ENCODE data around the gene MTA1.

The MTA1 gene

GRCh38 chr14:105376521-105377440, 42.8 kb upstream of the MTA1 start:
- no peak overlapping the region for H3K4me2 ChIP-seq (ENCODE audit: low read depth, low read length, poor library complexity, severe bottlenecking)
- no peak for TF ChIP-seq EZH2phosphoT487 (conservative IDR thresholded peaks at IDR 0.05; ENCODE audit: low read length)
- TF ChIP-seq, protein P1, sequence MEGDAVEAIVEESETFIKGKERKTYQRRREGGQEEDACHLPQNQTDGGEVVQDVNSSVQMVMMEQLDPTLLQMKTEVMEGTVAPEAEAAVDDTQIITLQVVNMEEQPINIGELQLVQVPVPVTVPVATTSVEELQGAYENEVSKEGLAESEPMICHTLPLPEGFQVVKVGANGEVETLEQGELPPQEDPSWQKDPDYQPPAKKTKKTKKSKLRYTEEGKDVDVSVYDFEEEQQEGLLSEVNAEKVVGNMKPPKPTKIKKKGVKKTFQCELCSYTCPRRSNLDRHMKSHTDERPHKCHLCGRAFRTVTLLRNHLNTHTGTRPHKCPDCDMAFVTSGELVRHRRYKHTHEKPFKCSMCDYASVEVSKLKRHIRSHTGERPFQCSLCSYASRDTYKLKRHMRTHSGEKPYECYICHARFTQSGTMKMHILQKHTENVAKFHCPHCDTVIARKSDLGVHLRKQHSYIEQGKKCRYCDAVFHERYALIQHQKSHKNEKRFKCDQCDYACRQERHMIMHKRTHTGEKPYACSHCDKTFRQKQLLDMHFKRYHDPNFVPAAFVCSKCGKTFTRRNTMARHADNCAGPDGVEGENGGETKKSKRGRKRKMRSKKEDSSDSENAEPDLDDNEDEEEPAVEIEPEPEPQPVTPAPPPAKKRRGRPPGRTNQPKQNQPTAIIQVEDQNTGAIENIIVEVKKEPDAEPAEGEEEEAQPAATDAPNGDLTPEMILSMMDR (IDR thresholded peaks at IDR 0.05; ENCODE audit: insufficient read depth, low read length, poor library complexity, severe bottlenecking) = peak; percentile 40

DNA sequence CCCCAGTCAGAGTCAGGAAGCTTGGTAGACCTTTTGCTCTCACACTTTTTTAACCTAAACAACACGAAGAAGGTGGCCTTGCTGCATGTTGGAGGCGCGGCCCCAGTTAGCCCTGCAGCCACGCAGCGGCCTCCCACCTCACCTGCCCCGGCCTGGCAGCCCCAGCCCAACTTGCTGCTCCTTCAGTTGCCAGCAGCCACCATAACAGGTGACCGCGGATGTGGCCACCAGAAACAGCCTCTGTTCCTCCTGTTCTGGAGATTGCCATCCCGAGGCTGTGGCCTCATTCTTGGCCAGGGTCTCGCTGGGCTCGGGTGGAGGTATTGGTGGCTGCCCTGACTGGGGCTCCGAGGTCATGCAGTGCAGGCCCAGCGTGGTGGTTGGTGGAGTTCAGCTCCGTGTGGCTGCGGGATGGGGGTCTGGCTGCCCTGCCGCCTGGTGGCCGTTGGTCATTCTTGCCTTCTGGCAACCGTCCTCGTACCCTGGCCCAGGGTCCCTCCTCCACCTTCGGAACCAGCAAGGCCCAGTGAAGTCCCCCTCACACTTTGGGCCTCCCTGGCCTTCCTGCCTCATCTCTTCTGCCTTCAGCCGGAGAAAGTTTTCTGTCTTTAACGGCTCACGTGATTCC, 42.0 kb upstream of the MTA1 start:
- Histone ChIP-seq H3K9me2 (replicated peaks; ENCODE audit: insufficient read depth, low read length) (no peaks in the 10 kb centered on the region), H3K4me2 (ENCODE audit: low read depth, low read length, poor library complexity, severe bottlenecking) (no peak overlapping the region), H2AFZ (ENCODE audit: low read depth, low read length, severe bottlenecking) (no peak overlapping the region), H3K4me3 (ENCODE audit: insufficient read depth, low read length, poor library complexity, severe bottlenecking) (no peak overlapping the region), H3K9ac (ENCODE audit: low read length) (no peak overlapping the region), H3F3A (ENCODE audit: insufficient read depth) (no peaks in the 10 kb centered on the region), H3K9me3 (ENCODE audit: insufficient read depth, low read length) (no peaks in the 10 kb centered on the region), H3K27me3 (ENCODE audit: low read length) (no peaks in the 10 kb centered on the region), H3K36me3 (ENCODE audit: low read length) (no peaks in the 10 kb centered on the region), H3K27ac (ENCODE audit: low read depth, low read length) (no peak overlapping the region), H4K20me1 (ENCODE audit: low read depth, low read length) (no peaks in the 10 kb centered on the region), H3K79me2 (ENCODE audit: insufficient read depth, low read length) (no peaks in the 10 kb centered on the region)
- no peak for TF ChIP-seq EZH2phosphoT487 (conservative IDR thresholded peaks at IDR 0.05; ENCODE audit: low read length)
- TF ChIP-seq, protein P1 (IDR thresholded peaks at IDR 0.05; ENCODE audit: insufficient read depth, low read length, poor library complexity, severe bottlenecking) = no peak

More at GRCh38 chr14:105376521-105377440, 42.8 kb upstream of the MTA1 start:
- H3K9me3 ChIP-seq (ENCODE audit: insufficient read depth, low read length) = no peaks in the 10 kb centered on the region
- no peaks in the 10 kb centered on the region for H3F3A ChIP-seq (ENCODE audit: insufficient read depth)
- no peaks in the 10 kb centered on the region for H3K27me3 ChIP-seq (ENCODE audit: low read length)
- H4K20me1 ChIP-seq (ENCODE audit: low read depth, low read length) = no peaks in the 10 kb centered on the region
- H3K36me3 ChIP-seq (ENCODE audit: low read length) = no peaks in the 10 kb centered on the region
- H3K9me2 ChIP-seq (replicated peaks; ENCODE audit: insufficient read depth, low read length) = no peaks in the 10 kb centered on the region
- no peak overlapping the region for H3K9ac ChIP-seq (ENCODE audit: low read length)
- H3K4me3 ChIP-seq (ENCODE audit: insufficient read depth, low read length, poor library complexity, severe bottlenecking) = no peak overlapping the region
- no peaks in the 10 kb centered on the region for H3K79me2 ChIP-seq (ENCODE audit: insufficient read depth, low read length)
- H2AFZ ChIP-seq (ENCODE audit: low read depth, low read length, severe bottlenecking) = no peak overlapping the region
- no peak overlapping the region for H3K27ac ChIP-seq (ENCODE audit: low read depth, low read length)

GRCh38 chr14:105378199-105378598, 41.4 kb upstream of the MTA1 start:
- no peak overlapping the region for H2AFZ ChIP-seq (ENCODE audit: low read depth, low read length, severe bottlenecking)
- no peak overlapping the region for H3K9ac ChIP-seq (ENCODE audit: low read length)
- no peak overlapping the region for H3K4me3 ChIP-seq (ENCODE audit: insufficient read depth, low read length, poor library complexity, severe bottlenecking)
- H3K27me3 ChIP-seq (ENCODE audit: low read length) = no peaks in the 10 kb centered on the region
- no peak overlapping the region for H3K4me2 ChIP-seq (ENCODE audit: low read depth, low read length, poor library complexity, severe bottlenecking)
- H3K9me3 ChIP-seq (ENCODE audit: insufficient read depth, low read length) = no peaks in the 10 kb centered on the region
- H3K36me3 ChIP-seq (ENCODE audit: low read length) = no peaks in the 10 kb centered on the region
- TF ChIP-seq EZH2phosphoT487 (conservative IDR thresholded peaks at IDR 0.05; ENCODE audit: low read length) = no peak
- TF ChIP-seq, protein P1 (IDR thresholded peaks at IDR 0.05; ENCODE audit: insufficient read depth, low read length, poor library complexity, severe bottlenecking) = no peak
- H3K79me2 ChIP-seq (ENCODE audit: insufficient read depth, low read length) = no peaks in the 10 kb centered on the region
- no peaks in the 10 kb centered on the region for H3F3A ChIP-seq (ENCODE audit: insufficient read depth)
- H4K20me1 ChIP-seq (ENCODE audit: low read depth, low read length) = no peaks in the 10 kb centered on the region
- no peak overlapping the region for H3K27ac ChIP-seq (ENCODE audit: low read depth, low read length)
- no peaks in the 10 kb centered on the region for H3K9me2 ChIP-seq (replicated peaks; ENCODE audit: insufficient read depth, low read length)

All from SU-DHL-6 (cell line).